Measurements from ENCODE around the gene ALDH18A1.
"Not testable (repeated sequence)": the region's sequence is repeated elsewhere in the genome, so short reads cannot be mapped to it uniquely, and the experiment has no call there.

Gene ALDH18A1

DNA sequence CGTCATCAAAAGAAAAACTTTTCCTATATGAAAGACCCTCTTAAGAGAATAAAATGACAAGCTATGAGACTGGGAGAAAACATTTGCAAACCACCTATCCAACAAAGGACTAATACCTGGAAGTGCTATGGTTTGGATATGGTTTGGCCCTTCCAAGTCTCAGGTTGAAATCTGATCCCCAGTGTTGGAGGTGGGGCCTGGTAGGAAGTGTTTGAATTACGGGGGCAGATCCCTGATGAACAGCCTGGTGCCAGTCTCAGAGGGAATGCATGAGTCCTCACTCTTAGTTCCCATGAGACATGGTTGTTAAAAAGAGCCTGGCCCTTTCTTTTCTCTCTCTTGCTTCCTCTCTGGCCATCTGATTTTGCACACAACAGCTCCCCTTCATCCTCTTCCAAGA lies 6.3 kb downstream of the ALDH18A1 start:
- no peak for DNase-seq

GRCh38 chr10:95648138-95648537 lies 8.4 kb downstream of the ALDH18A1 start:
- DNase-seq, result no peak

DNA sequence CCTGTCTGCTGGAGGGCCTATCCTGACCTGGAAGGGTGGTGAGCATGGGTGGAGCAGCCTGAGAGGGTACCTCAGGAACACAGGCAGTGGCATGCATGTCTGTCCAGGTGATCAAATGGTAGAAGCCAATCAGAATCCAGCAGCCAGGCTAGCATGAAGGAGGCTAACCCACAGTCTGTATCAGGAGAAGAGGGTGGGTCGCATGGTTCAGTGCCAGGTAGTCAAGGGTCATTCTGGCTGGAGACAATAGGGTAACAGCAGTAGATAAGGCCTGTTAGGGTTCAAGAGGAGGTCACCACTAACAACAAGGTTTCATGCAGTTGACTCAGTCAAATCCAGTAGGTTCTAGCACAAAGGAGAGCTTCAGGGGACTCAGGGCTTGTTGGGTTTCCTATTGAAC lies 10.4 kb downstream of the ALDH18A1 start:
- DNase-seq, result no peak

DNA sequence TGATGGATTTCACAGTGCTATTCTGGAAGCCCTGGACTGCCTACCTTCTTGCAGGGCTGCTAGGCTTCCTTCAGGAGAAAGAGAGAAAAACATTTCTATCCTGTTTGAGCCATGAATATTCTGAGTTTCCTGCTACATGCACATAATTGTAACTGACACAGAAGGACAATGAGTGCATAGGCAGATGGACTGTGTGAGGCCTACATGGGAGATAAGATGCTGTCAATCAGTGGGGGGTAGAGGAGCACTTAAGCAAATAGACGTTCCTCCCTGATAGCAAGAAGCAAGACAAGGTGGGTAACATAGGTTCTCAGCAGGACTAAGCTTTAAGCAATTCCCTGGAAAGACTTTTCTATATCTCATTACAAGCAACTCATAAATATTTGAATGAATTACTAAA lies 11.6 kb downstream of the ALDH18A1 start:
- no peak for DNase-seq

GRCh38 chr10:95640891-95641315 lies 15.6 kb downstream of the ALDH18A1 start:
- DNase-seq, result no peak

GRCh38 chr10:95637911-95638310 lies 18.6 kb downstream of the ALDH18A1 start:
- DNase-seq, result no peak

GRCh38 chr10:95637140-95637539 lies 19.4 kb downstream of the ALDH18A1 start:
- no peak for DNase-seq

DNA sequence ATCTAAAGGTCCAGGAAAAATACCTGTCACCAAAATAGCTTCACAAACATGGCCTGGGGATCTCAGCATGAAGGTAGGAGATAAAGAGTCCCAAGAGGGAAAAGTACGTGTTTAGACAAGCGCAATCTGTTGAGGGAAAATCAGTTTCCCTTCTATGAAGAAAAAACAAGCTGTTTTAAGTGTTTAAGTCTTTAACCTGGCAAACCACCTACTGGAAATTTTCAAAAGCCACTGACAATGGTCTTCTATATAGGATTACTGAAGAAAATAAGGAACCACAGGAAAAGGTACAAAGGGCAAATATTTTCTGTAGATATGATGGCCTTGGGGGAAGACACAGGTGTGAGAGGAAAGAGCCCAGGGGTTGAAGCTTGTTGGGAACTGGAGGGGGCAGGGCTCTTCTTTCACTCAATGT lies 21.2 kb downstream of the ALDH18A1 start:
- no peak for DNase-seq

GRCh38 chr10:95628786-95629185 lies 27.7 kb downstream of the ALDH18A1 start:
- no peak for DNase-seq

DNA sequence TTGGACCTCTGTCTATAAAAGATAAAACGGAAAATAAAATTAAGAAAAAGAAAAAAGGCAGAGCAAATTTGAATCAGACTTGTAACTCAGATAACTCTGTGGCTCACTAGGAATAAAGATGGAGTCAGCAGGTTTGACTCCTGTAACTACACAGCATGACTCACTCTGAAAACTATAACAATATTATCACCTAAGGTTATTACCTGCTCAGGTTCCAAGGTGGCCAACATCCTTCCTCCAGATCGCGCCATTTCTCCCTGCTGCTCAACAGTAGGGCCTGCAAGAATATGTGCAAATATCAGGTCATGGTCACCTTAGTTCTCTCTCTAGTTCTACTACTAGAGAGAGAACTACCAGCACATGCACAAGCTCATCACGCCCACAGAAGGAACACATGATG lies 30.0 kb downstream of the ALDH18A1 start:
- DNase-seq, result no peak

- DNase-seq, result not testable (repeated sequence)
Measured at GRCh38 chr10:95620415-95620814, 36.1 kb downstream of the ALDH18A1 start.

DNA sequence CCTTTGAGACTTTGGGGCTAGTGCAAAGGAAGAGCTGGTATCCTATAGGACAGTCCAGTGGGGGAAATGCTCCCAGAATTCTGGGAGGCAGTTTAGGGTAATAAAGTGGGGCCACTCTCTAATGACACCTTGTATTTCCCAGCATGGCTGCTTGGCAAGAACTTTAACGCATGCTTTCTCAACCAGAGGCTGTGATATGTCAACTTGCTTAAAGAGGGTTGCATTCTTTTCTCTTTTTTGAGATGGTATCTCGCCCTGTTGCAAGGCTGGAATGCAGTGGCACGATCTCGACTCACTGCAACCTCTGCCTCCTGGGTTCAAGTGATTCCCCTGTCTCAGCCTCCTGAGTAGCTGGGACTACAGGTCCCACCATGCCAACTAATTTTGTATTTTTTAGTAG lies 38.4 kb downstream of the ALDH18A1 start:
- no peak for DNase-seq

DNA sequence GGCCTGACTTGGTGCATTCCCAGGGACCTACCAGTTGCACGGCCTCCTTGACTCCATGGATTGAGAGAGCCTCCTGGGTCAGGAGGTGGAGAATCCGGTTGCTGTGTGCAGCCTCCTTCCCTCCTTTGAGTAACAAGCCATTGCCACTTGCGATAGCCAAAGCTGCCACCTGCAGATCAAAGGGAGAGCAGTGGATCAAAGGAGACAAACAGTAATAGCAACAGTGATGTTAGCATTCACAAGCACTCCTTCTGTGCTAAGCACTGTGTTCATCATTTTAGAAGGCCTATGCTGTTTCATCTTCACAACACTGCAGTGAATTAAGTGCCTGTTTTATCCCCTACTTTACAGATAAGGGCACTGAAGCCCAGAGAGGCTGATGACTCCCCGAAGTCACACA lies 40.1 kb downstream of the ALDH18A1 start:
- DNase-seq, result no peak

DNA sequence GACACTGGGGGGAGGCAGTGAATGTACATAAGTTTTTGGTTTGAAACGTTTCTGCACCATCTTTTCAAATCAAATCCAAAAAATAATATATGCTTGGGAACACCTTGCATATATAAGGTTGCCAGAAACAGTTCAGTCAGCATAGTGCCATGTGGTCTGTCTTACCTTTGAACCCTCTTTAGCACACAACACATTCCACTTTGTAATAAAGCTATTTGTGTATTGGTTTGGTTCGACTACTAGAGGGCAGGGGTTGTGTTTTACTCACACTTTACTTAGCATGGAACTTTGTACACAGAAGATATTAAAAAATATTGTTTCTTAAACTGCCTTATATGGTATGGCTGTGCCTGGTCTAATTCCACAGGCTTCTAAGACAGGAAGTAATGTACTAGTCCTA lies 43.2 kb downstream of the ALDH18A1 start:
- DNase-seq, result no peak

GRCh38 chr10:95610727-95611126 lies 45.8 kb downstream of the ALDH18A1 start:
- DNase-seq, result no peak

- peak in 1 of 51 donors; percentile 10 for DNase-seq
Measured at GRCh38 chr10:95606922-95607321, 49.6 kb downstream of the ALDH18A1 start.

- DNase-seq, result no peak
Measured at GRCh38 chr10:95605163-95605562, 51.3 kb downstream of the ALDH18A1 start.

DNA sequence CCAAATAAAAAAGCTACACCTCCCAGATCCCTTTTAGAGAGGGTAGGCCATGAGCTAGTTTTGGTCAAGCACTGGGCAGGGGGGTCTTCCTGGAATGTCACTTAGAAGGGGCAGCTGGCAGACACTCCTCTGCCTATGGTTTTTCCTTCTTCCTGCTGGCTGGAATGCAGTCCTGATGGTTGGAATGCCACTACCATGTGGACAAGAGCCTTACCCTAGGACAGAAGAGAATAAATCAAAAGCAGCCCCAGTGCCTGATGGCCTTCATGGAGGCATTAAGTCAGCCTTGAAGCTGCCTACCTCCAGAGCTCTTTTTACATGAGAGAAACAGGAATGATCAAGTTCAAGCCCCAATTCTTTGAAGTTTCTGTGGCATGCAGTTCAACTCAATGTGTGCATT lies 51.9 kb downstream of the ALDH18A1 start:
- DNase-seq, result no peak

DNA sequence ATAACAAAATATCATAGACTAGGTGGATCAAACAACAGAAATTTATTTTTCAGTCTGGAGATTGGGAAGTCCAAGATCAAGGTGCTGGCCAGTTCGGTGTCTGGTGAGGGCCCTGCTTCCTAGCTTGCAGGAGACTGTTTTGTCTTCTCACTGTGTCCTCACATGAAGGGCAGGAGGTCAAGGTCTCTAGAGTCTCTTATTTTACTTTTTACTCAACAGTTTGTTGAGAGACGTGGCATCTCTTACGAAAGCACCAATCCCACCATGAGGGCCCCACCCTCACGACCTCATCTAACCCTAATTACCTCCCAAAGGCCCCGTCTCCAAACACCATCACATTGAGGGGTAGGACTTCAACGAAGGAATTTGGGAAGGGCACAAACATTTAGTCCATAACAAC lies 54.1 kb downstream of the ALDH18A1 start:
- DNase-seq, result no peak

DNA sequence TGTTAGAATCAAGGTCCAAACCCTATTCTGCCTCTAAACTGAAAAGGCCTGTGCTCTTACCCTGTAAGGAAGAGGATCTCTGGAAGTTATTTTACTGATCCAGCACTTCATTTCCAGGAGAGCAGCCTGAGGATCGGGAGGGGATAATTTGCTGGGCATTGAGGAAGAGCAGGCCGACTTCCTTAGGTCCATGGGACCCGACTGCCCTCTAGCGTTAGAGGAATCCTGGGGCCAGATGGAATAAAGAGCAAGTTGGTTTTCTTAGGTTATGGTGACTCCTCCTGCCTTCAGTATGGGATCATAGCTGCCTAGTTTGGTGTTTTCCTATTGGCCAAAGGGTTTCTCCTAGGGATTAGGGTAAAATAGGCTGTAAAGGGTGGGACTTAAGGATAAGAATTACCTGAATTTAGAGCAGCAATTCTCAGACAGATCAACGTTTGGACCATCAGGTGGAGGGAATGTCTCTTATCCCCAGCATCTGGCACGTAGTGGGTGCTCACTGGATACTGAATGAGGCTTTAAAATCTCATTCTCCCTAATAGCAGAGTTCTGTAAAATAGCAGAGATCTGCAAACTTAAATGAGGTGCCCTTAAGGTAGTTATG lies 55.3 kb downstream of the ALDH18A1 start:
- peak in 45 of 51 donors; percentile 1 to 85 (median 53) for DNase-seq

GRCh38 chr10:95600158-95600557 lies 56.4 kb downstream of the ALDH18A1 start:
- DNase-seq, result no peak

GRCh38 chr10:95597788-95598187 lies 58.7 kb downstream of the ALDH18A1 start:
- no peak for DNase-seq

DNA sequence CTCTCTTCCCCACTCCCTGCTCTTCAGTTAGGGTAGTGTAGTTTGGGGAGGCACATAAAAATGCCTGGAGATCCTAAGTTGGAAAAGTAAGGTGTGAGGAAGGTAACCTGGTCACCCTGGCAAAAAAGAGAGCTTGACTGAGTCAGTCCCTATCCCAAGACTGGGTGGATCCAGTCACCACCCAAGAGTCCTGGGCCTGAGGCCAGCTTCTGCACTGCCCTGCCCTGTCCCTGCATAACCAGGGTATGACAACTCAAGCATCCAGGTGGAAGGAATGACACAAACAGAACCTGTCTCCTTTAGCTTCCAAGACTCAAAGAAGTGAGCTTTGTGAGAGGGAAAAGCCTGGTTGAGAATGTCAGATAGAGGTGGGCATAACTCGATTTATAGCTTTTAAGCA lies 68.5 kb downstream of the ALDH18A1 start:
- no peak for DNase-seq
